Measurements from ENCODE around the gene GZMM.

GZMM gene

GRCh38 chr19:567296-567900 is 23.5 kb downstream of the GZMM start:
- DNase-seq = no peak

- DNase-seq = no peak
Measured at GRCh38 chr19:570251-570686, 26.4 kb downstream of the GZMM start.

GRCh38 chr19:570937-571565 is 27.2 kb downstream of the GZMM start:
- DNase-seq = peak; percentile 73

GRCh38 chr19:571566-571974 is 27.7 kb downstream of the GZMM start:
- DNase-seq = no peak

- peak; percentile 97 for DNase-seq
Measured at GRCh38 chr19:572140-572742, 28.4 kb downstream of the GZMM start, which contains the start of gene BSG. Gene BSG (plus strand): TSS chr19:572596. CDS start chr19:572635, 39 bp downstream.

GRCh38 chr19:572743-573518 is 29.1 kb downstream of the GZMM start:
- DNase-seq = no peak

- DNase-seq = no peak
Measured at GRCh38 chr19:573519-573825, 29.6 kb downstream of the GZMM start.

GRCh38 chr19:574658-575526 is 31.0 kb downstream of the GZMM start:
- DNase-seq = no peak

- DNase-seq = no peak
Measured at GRCh38 chr19:575527-576506, 32.0 kb downstream of the GZMM start.

GRCh38 chr19:576768-577438 is 33.0 kb downstream of the GZMM start:
- no peak for DNase-seq

GRCh38 chr19:577439-578392 is 33.9 kb downstream of the GZMM start:
- no peak for DNase-seq

- DNase-seq = no peak
Measured at GRCh38 chr19:579111-579841, 35.4 kb downstream of the GZMM start.

GRCh38 chr19:579842-580155 is 35.9 kb downstream of the GZMM start:
- no peak for DNase-seq

GRCh38 chr19:580274-580835 is 36.5 kb downstream of the GZMM start:
- DNase-seq = no peak

- DNase-seq = no peak
Measured at GRCh38 chr19:581399-582111, 37.7 kb downstream of the GZMM start.

- no peak for DNase-seq
Measured at GRCh38 chr19:582497-583197, 38.8 kb downstream of the GZMM start.

- DNase-seq = no peak
Measured at GRCh38 chr19:583198-583967, 39.5 kb downstream of the GZMM start.

Data from COR-L47 (cell line).